Astrocyte (in vitro differentiated cells and primary cell): ENCODE results near the gene PCBP3. TPM values are rescaled to one million over a fixed set of nuclear protein-coding genes. Genes with fewer than 3 reads are reported as not detected.

Source experiments
- DNase-seq: peaks from one replicate; pipeline ENCODE4 v3.0.0-alpha.2; 2010; ENCODE audit warnings: low read depth
- FAIRE-seq: peaks from 2 replicates; lab custom pipeline; 2011; peaks lifted over from hg19 to GRCh38; lab: Jason Lieb, UNC
- H2AFZ ChIP-seq: 2 replicates; pipeline ENCODE4 v1.6.0; 2012; ENCODE audit warnings: low read depth, low read length, inconsistent platforms
- H3K27ac ChIP-seq: 2 replicates; pipeline ENCODE4 v1.5.1; 2011; ENCODE audit warnings: low read depth, low read length, inconsistent platforms
- H3K27me3 ChIP-seq: 2 replicates; pipeline ENCODE4 v1.6.0; 2011; ENCODE audit warnings: low read length, inconsistent platforms; ENCODE audit not compliant: insufficient read depth
- H3K36me3 ChIP-seq: 2 replicates; pipeline ENCODE4 v1.5.1; 2011; ENCODE audit warnings: low read length, inconsistent platforms; ENCODE audit not compliant: insufficient read depth
- H3K4me1 ChIP-seq: 2 replicates; pipeline ENCODE4 v1.5.1; 2011; ENCODE audit warnings: low read length, inconsistent platforms; ENCODE audit not compliant: insufficient read depth
- H3K4me2 ChIP-seq: 2 replicates; pipeline ENCODE4 v1.6.0; 2012; ENCODE audit warnings: low read length, inconsistent platforms
- H3K4me3 ChIP-seq: 2 replicates; pipeline ENCODE4 v1.5.1; 2011; ENCODE audit warnings: low read depth, mild to moderate bottlenecking, low read length, inconsistent platforms; ENCODE audit not compliant: insufficient read depth
- H3K79me2 ChIP-seq: 2 replicates; pipeline ENCODE4 v1.6.0; 2012; ENCODE audit warnings: mild to moderate bottlenecking, low read length, inconsistent platforms; ENCODE audit not compliant: insufficient read depth
- H3K9ac ChIP-seq: 2 replicates; pipeline ENCODE4 v1.6.0; 2012; ENCODE audit warnings: mild to moderate bottlenecking, low read length, inconsistent platforms
- H3K9me3 ChIP-seq: 2 replicates; pipeline ENCODE4 v1.5.1; 2012; ENCODE audit warnings: low read depth, mild to moderate bottlenecking, low read length, inconsistent platforms; ENCODE audit not compliant: insufficient read depth
- H4K20me1 ChIP-seq: 2 replicates; pipeline ENCODE4 v1.6.0; 2012; ENCODE audit warnings: low read length, inconsistent platforms; ENCODE audit not compliant: insufficient read depth
- H3K27ac Mint-ChIP-seq: one replicate; pipeline ENCODE4 v1.8.0; 2021; ENCODE audit warnings: mild to moderate bottlenecking, mixed read lengths; ENCODE audit not compliant: unreplicated experiment
- H3K27me3 Mint-ChIP-seq: one replicate; pipeline ENCODE4 v1.8.0; 2021; ENCODE audit warnings: low read depth, mixed read lengths; ENCODE audit not compliant: unreplicated experiment
- H3K36me3 Mint-ChIP-seq: one replicate; pipeline ENCODE4 v1.8.0; 2021; ENCODE audit warnings: low read depth, mixed read lengths; ENCODE audit not compliant: unreplicated experiment
- H3K4me1 Mint-ChIP-seq: one replicate; pipeline ENCODE4 v1.8.0; 2021; ENCODE audit warnings: low read depth, mixed read lengths; ENCODE audit not compliant: unreplicated experiment
- H3K4me3 Mint-ChIP-seq: one replicate; pipeline ENCODE4 v1.8.0; 2021; ENCODE audit warnings: mild to moderate bottlenecking, moderate library complexity, mixed read lengths; ENCODE audit not compliant: unreplicated experiment
- H3K9me3 Mint-ChIP-seq: one replicate; pipeline ENCODE4 v1.8.0; 2021; ENCODE audit warnings: mild to moderate bottlenecking, mixed read lengths; ENCODE audit not compliant: unreplicated experiment
- CTCF ChIP-seq: IDR thresholded peaks from 2 replicates; pipeline ENCODE4 v1.5.1; 2011; ENCODE audit warnings: low read depth, mild to moderate bottlenecking, inconsistent platforms, low read length, moderate library complexity; ENCODE audit not compliant: insufficient read depth
- EZH2 ChIP-seq: IDR thresholded peaks from 2 replicates; pipeline ENCODE4 v1.6.1; 2012; ENCODE audit warnings: mild to moderate bottlenecking, low read length, inconsistent platforms; ENCODE audit not compliant: insufficient read depth
- total RNA-seq: library from RNA; stranded (reverse); gene quantifications from 2 replicates; pipeline ENCODE4 v1.2.1, GENCODE V29; 2021

Gene PCBP3
- total RNA-seq, 1 donor from 2014 or later, result 1.8 TPM

GRCh38 chr21:45918011-45918410 is 274.5 kb downstream of the PCBP3 start:
- H3K27me3 Mint-ChIP-seq, result peaks cover 40% of the 10 kb centered on the region
- no peak overlapping the region for H3K27ac Mint-ChIP-seq
- no peaks in the 10 kb centered on the region for H3K36me3 Mint-ChIP-seq
- Histone ChIP-seq H3K4me2 (no peak overlapping the region), H4K20me1 (no peaks in the 10 kb centered on the region), H3K4me1 (no peaks in the 10 kb centered on the region), H3K27ac (no peak overlapping the region), H3K9ac (no peak overlapping the region), H3K4me3 (no peak overlapping the region), H3K9me3 (no peaks in the 10 kb centered on the region), H3K79me2 (no peaks in the 10 kb centered on the region), H2AFZ (no peak overlapping the region), H3K27me3 (no peaks in the 10 kb centered on the region), H3K36me3 (no peaks in the 10 kb centered on the region)
- FAIRE-seq (no peak), DNase-seq (no peak)
- no peaks in the 10 kb centered on the region for H3K9me3 Mint-ChIP-seq
- TF ChIP-seq EZH2 (no peak), CTCF (no peak)
- H3K4me3 Mint-ChIP-seq, result no peak overlapping the region
- peaks cover 2% of the 10 kb centered on the region for H3K4me1 Mint-ChIP-seq

- no peaks in the 10 kb centered on the region for H4K20me1 ChIP-seq
- Mint-ChIP-seq H3K36me3 (no peaks in the 10 kb centered on the region), H3K27ac (no peak overlapping the region), H3K4me3 (no peak overlapping the region), H3K4me1 (peaks cover 2% of the 10 kb centered on the region), H3K27me3 (peaks cover 38% of the 10 kb centered on the region), H3K9me3 (no peaks in the 10 kb centered on the region)
- TF ChIP-seq CTCF (no peak), EZH2 (no peak)
- peaks cover under 1% of the 10 kb centered on the region for H3K9me3 ChIP-seq
- no peak overlapping the region for H3K4me2 ChIP-seq
- H3K4me3 ChIP-seq, result no peak overlapping the region
- H3K9ac ChIP-seq, result no peak overlapping the region
- no peak for DNase-seq
- H3K79me2 ChIP-seq, result no peaks in the 10 kb centered on the region
- H3K36me3 ChIP-seq, result no peaks in the 10 kb centered on the region
- no peak overlapping the region for H3K27ac ChIP-seq
- no peak for FAIRE-seq
- no peak overlapping the region for H2AFZ ChIP-seq
- H3K27me3 ChIP-seq, result no peaks in the 10 kb centered on the region
- no peaks in the 10 kb centered on the region for H3K4me1 ChIP-seq
Observed at GRCh38 chr21:45918835-45919447, 275.4 kb downstream of the PCBP3 start.

GRCh38 chr21:45919593-45919992 is 276.1 kb downstream of the PCBP3 start:
- Histone ChIP-seq H3K79me2 (no peaks in the 10 kb centered on the region), H3K4me3 (no peak overlapping the region), H3K27ac (no peak overlapping the region), H3K9me3 (peaks cover 3% of the 10 kb centered on the region), H3K4me1 (no peaks in the 10 kb centered on the region), H3K9ac (no peak overlapping the region), H2AFZ (no peak overlapping the region), H3K4me2 (no peak overlapping the region), H3K36me3 (no peaks in the 10 kb centered on the region), H4K20me1 (no peaks in the 10 kb centered on the region), H3K27me3 (no peaks in the 10 kb centered on the region)
- Mint-ChIP-seq H3K27me3 (peaks cover 32% of the 10 kb centered on the region), H3K9me3 (no peaks in the 10 kb centered on the region), H3K36me3 (no peaks in the 10 kb centered on the region), H3K4me3 (no peak overlapping the region), H3K4me1 (peaks cover 2% of the 10 kb centered on the region), H3K27ac (no peak overlapping the region)
- no peak for FAIRE-seq
- no peak for TF ChIP-seq EZH2
- TF ChIP-seq CTCF, result no peak
- no peak for DNase-seq
